Sciatic nerve (tissue), 2 donors: ENCODE results near the gene GPAT2. TPM values are rescaled to one million over a fixed set of nuclear protein-coding genes. Genes with fewer than 3 reads are reported as not detected.
"Not testable (repeated sequence)": the region's sequence is repeated elsewhere in the genome, so short reads cannot be mapped to it uniquely, and the experiment has no call there.

Experiments used
- ATAC-seq: fragments of 200-7000 bp; cut with Tn5 transposase; one replicate; pipeline ENCODE4 v1.9.1; 2020; ENCODE audit warnings: mild to moderate bottlenecking, moderate library complexity
- DNase-seq: peaks from one replicate; pipeline ENCODE4 v3.0.0-alpha.2; 2020; ENCODE audit warnings: low spot score
- intact Hi-C: fragments of 100-400 bp; cut with DNase I; formaldehyde crosslinking; loops from one replicate; pipeline ENCODE4 v1.14.2; 2022
- total RNA-seq: library from RNA; stranded (reverse); fragmentation: NEBNext Ultra II Directional; extraction: Animal tissue kit (Norgen Biotek cat#: 25700); gene quantifications from one replicate; pipeline ENCODE4 v1.2.1, GENCODE V29; 2021
- donor health status: DM: no; HTN: no; CAD: no.
- donor health status: DM: no; HTN: no; CAD: no.

GPAT2 gene
- total RNA-seq, 1 donor from 2014 or later, result 11.1 TPM

- intact Hi-C loops, ATAC-seq: not testable (repeated sequence)
Observed at GRCh38 chr2:96027725-96028325, 6.9 kb downstream of the GPAT2 start.

GRCh38 chr2:96025755-96026154 lies 9.0 kb downstream of the GPAT2 start:
- intact Hi-C loops, ATAC-seq, DNase-seq: not testable (repeated sequence)

More at GRCh38 chr2:96027725-96028325, 6.9 kb downstream of the GPAT2 start:
- not testable (repeated sequence) for DNase-seq

DNA sequence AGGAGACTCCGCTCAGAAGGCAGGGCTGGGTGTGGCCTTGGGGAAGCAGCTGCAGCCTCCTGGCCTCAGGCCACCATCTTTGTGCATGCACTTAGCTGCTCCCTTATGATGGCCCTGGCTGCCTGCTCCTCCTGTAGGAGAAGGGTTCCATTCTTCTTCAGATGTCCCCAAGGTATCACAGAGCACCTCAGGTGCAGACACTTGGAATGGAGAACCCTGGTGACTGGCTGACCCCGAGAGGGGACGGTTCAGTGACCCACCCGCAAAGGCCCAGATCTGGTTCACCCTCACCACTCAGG lies 9.6 kb downstream of the GPAT2 start:
- ATAC-seq, result no peak
- intact Hi-C loops, result no loop called here
- DNase-seq, result no peak

- DNase-seq (no peak), ATAC-seq (no peak)
- intact Hi-C loops, result no loop called here
Observed at GRCh38 chr2:96024336-96025193, 10.2 kb downstream of the GPAT2 start.

GRCh38 chr2:96023701-96024100 lies 11.0 kb downstream of the GPAT2 start:
- DNase-seq, intact Hi-C loops, ATAC-seq: not testable (repeated sequence)

DNA sequence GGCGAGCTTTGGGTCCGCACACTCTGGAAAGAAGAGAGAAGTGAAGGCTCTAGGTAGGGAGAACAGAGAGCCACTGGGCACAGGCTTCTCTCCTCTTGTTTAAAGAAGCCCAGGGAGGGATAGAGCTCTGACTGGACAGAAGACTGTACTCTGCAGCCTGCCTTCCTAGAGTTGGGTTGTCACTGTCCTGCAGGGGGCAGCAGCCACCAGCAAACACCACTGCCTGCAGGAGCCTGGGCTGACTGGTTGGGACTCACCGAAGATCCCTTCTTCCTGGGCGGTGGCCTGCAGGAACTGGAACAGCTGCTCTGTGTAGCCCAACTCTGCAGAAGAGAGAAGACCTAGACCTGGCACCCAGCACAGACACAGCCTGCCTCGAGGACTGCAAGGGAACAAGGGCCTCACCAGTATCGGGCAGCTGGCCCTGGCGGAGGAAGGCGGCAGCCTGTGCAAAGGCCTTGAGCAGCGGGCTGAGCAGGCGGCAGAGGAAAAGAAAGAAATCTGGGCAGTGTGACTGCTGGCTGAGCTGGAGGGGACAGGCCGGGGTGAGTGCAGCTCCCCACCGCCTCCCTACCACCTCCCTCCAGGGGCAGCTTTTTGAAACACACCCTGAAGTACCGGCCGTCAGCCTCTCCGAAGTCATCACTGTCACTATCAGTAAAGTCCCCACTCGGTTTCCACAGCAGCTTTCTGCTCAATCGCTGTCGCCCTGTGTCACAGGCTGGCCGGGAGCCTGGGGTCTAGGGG lies 11.8 kb downstream of the GPAT2 start:
- intact Hi-C loops, result not testable (repeated sequence)
- DNase-seq, result peak; percentile 89
- peak; percentile 89 for ATAC-seq

DNA sequence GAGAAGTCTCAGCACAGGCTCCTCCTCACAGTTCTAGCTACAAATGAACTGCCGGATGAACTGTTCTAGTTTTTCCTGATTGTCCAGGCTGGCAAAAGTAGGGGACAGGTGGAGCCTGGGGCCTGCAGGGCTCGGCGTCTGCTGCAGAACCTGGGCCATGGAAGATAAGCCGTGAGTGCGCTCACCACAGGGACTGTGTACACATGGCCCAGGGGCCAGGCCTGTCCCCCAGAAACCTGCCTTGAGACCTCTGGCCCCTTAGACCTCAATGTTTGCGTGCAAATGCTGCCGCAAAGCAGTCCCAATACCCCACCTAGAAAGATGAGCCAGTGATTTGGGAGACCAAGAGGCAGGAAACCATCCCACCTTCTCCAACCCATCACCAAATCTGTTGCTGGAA lies 12.6 kb downstream of the GPAT2 start:
- ATAC-seq, intact Hi-C loops, DNase-seq: not testable (repeated sequence)

DNA sequence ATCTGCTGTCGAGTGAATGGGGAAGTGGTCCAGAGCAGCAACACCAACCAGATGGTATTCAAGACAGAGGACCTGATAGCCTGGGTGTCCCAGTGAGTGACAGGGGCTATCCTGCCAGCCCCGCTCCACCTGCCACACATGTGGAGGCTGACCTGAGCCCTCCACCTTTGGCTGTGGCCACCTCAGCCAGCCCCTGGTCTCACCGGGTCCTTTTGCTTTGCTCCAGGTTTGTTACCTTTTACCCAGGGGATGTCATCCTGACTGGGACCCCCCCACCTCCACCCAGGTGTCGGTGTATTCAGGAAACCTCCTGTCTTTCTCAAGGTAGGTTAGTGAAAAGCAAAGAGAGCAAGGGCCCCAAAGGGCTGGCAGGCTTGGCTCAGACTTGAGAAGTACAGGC lies 13.6 kb downstream of the GPAT2 start:
- DNase-seq, intact Hi-C loops, ATAC-seq: not testable (repeated sequence)

GRCh38 chr2:96019909-96020590 lies 14.7 kb downstream of the GPAT2 start:
- intact Hi-C loops, result not testable (repeated sequence)

DNA sequence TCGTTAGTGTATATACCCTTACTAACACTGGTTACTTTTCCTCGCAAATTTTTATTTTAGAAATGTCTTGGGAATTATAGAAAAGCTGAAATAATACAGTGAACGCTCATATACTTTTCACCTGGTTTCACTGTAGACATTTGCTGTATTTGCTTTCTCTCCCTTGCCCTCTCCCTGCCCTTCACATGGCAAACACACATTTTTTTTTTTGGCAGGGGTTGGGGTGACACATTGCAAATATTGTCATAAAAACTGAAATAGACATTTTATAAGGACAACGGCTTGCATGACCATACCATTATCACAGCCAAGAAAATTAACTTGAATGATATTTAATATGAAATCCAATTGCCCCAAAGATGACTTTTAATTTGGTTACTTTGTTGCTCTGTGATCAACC lies 18.4 kb downstream of the GPAT2 start:
- DNase-seq, intact Hi-C loops, ATAC-seq: not testable (repeated sequence)

More at GRCh38 chr2:96019909-96020590, 14.7 kb downstream of the GPAT2 start:
- not testable (repeated sequence) for DNase-seq
- peak; percentile 43 for ATAC-seq

- intact Hi-C loops, DNase-seq, ATAC-seq: not testable (repeated sequence)
Observed at GRCh38 chr2:96012792-96013264, 21.9 kb downstream of the GPAT2 start.

DNA sequence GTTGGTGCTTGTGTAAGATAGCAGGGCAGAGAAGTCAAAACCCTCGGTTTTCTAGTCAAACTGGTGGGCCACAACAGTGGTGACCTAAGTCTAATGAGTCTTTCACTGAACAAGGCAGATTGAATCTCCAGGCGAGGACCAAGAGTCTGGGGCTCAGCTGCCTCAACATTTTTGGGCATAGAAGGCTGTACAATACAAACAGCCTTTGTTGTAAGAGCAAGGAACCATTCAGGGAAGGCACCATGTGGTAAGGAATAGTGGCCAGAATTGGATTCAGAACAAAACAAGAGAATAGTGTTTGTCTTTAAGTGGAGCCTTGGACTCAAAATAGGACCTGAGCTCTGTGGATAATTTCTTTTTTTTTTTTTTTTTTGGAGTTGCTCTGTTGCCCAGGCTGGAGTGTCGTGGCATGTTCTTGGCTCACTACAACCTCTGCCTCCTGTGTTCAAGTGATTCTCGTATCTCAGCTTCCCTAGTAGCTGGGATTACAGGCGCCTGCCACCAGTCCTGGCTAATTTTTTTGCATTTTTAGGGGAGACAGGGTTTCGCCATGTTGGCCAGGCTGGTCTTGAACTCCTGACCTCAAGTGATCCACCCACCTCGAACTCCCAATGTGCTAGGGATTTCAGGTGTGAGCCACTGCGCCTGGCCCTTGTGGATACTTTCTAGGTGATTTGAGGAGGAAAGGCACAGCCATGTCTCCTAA lies 22.5 kb downstream of the GPAT2 start:
- intact Hi-C loops, DNase-seq: not testable (repeated sequence)
- ATAC-seq, result peak; percentile 38

- DNase-seq, intact Hi-C loops: not testable (repeated sequence)
- peak; percentile 40 for ATAC-seq
Observed at GRCh38 chr2:96011129-96011455, 23.6 kb downstream of the GPAT2 start.

GRCh38 chr2:96010320-96011128 lies 24.2 kb downstream of the GPAT2 start:
- ATAC-seq (peak; percentile 99), DNase-seq (peak; percentile 98)
- intact Hi-C loops, result not testable (repeated sequence)

- DNase-seq, result not testable (repeated sequence)
- ATAC-seq, result peak; percentile 18
- intact Hi-C loops, result loop anchor here (10.0 kb wide), 1 partner anchor 105 kb away; the partner anchor contains the start of gene ADRA2B
Observed at GRCh38 chr2:96009833-96010232, 24.9 kb downstream of the GPAT2 start.

GRCh38 chr2:96008051-96008450 lies 26.7 kb downstream of the GPAT2 start:
- DNase-seq, ATAC-seq: not testable (repeated sequence)
- intact Hi-C loops, result loop anchor here (10.0 kb wide), 1 partner anchor 107 kb away; the partner anchor contains the start of gene ADRA2B

- intact Hi-C loops, result loop anchor here (10.0 kb wide), 1 partner anchor 109 kb away; the partner anchor contains the start of gene ADRA2B
- not testable (repeated sequence) for ATAC-seq, DNase-seq
Observed at GRCh38 chr2:96006248-96006647, 28.5 kb downstream of the GPAT2 start.
